ENCODE measurements around the gene KIAA0513. TPM values are rescaled to one million over a fixed set of nuclear protein-coding genes. Genes with fewer than 3 reads are reported as not detected.

KIAA0513 gene
- total RNA-seq, 1 donor from 2014 or later, result 12.9 TPM

- peaks cover 52% of the 10 kb centered on the region for H3K4me1 Mint-ChIP-seq (ENCODE audit: unreplicated experiment)
- H3K9me3 Mint-ChIP-seq, result no peaks in the 10 kb centered on the region
- H3K4me3 Mint-ChIP-seq, result peak overlapping the region; percentile 34
- H3K36me3 Mint-ChIP-seq, result peaks cover 7% of the 10 kb centered on the region
- no peaks in the 10 kb centered on the region for H3K27me3 Mint-ChIP-seq
- peak overlapping the region; percentile 93 for H3K27ac Mint-ChIP-seq
- TF ChIP-seq, protein P1, sequence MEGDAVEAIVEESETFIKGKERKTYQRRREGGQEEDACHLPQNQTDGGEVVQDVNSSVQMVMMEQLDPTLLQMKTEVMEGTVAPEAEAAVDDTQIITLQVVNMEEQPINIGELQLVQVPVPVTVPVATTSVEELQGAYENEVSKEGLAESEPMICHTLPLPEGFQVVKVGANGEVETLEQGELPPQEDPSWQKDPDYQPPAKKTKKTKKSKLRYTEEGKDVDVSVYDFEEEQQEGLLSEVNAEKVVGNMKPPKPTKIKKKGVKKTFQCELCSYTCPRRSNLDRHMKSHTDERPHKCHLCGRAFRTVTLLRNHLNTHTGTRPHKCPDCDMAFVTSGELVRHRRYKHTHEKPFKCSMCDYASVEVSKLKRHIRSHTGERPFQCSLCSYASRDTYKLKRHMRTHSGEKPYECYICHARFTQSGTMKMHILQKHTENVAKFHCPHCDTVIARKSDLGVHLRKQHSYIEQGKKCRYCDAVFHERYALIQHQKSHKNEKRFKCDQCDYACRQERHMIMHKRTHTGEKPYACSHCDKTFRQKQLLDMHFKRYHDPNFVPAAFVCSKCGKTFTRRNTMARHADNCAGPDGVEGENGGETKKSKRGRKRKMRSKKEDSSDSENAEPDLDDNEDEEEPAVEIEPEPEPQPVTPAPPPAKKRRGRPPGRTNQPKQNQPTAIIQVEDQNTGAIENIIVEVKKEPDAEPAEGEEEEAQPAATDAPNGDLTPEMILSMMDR (conservative IDR thresholded peaks at IDR 0.05), result no peak
- DNase-seq (ENCODE audit: extremely low spot score, unreplicated experiment), result no peak
Observed at GRCh38 chr16:85005285-85006069, 22.1 kb upstream of the KIAA0513 start.

- Mint-ChIP-seq H3K27me3 (no peaks in the 10 kb centered on the region), H3K36me3 (peaks cover 7% of the 10 kb centered on the region), H3K4me1 (ENCODE audit: unreplicated experiment) (peaks cover 52% of the 10 kb centered on the region), H3K27ac (no peak overlapping the region), H3K4me3 (no peak overlapping the region), H3K9me3 (no peaks in the 10 kb centered on the region)
- TF ChIP-seq, protein P1 (conservative IDR thresholded peaks at IDR 0.05), result no peak
- DNase-seq (ENCODE audit: extremely low spot score, unreplicated experiment), result no peak
Observed at GRCh38 chr16:85006639-85007038, 21.0 kb upstream of the KIAA0513 start.

DNA sequence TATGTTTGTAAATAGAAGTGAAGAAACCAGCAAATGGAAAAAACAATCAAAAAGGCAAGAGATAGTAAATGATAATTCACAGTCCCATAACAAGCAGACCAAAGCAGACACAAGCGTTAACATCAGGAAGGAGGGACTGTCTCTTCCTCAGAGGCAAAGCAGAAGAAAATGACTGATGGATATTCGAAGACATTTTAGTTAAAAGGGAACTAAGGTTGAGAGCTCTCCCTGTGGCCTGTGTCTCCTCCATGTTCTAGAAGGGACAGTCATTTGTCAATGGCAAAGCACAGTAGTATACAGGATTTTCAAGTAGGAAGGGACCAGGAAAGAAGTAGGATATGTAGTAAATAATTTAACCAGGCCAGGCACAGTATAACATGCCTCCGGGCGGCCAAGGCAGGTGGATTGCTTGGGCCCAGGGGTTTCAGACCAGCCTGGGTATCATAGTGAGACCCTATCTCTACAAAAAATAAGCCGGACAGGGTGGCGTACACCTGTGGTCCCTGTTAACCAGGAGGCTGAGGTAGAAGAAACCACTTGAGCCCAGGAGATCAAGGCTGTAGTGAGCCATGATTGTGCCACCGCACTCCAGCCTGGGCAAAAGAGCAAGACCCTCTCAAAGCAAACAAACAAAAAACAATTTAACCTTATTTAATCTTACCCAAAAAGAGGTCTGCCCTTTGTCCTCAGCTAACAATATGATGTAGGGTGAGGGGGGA is 19.9 kb upstream of the KIAA0513 start:
- no peak for DNase-seq (ENCODE audit: extremely low spot score, unreplicated experiment)
- peaks cover 46% of the 10 kb centered on the region for H3K4me1 Mint-ChIP-seq (ENCODE audit: unreplicated experiment)
- H3K27ac Mint-ChIP-seq, result peak overlapping the region; percentile 25
- H3K36me3 Mint-ChIP-seq, result peaks cover 7% of the 10 kb centered on the region
- H3K27me3 Mint-ChIP-seq, result no peaks in the 10 kb centered on the region
- TF ChIP-seq, protein P1 (conservative IDR thresholded peaks at IDR 0.05), result no peak
- no peaks in the 10 kb centered on the region for H3K9me3 Mint-ChIP-seq
- H3K4me3 Mint-ChIP-seq, result peak overlapping the region; percentile 6

GRCh38 chr16:85008271-85008670 is 19.3 kb upstream of the KIAA0513 start:
- Mint-ChIP-seq H3K27me3 (no peaks in the 10 kb centered on the region), H3K36me3 (peaks cover 7% of the 10 kb centered on the region), H3K4me1 (ENCODE audit: unreplicated experiment) (peaks cover 42% of the 10 kb centered on the region), H3K4me3 (no peak overlapping the region), H3K27ac (no peak overlapping the region), H3K9me3 (no peaks in the 10 kb centered on the region)
- no peak for DNase-seq (ENCODE audit: extremely low spot score, unreplicated experiment)
- TF ChIP-seq, protein P1 (conservative IDR thresholded peaks at IDR 0.05), result no peak

- Mint-ChIP-seq H3K36me3 (peaks cover 7% of the 10 kb centered on the region), H3K27me3 (no peaks in the 10 kb centered on the region), H3K9me3 (no peaks in the 10 kb centered on the region), H3K4me1 (ENCODE audit: unreplicated experiment) (peaks cover 36% of the 10 kb centered on the region), H3K4me3 (peak overlapping the region; percentile 97), H3K27ac (peak overlapping the region; percentile 98)
- TF ChIP-seq, protein P1 (conservative IDR thresholded peaks at IDR 0.05), result no peak
- no peak for DNase-seq (ENCODE audit: extremely low spot score, unreplicated experiment)
Observed at GRCh38 chr16:85010446-85010930, 17.1 kb upstream of the KIAA0513 start.
